ENCODE measurements around the gene RNF31. TPM values are rescaled to one million over a fixed set of nuclear protein-coding genes. Genes with fewer than 3 reads are reported as not detected.
A peak's percentile ranks its signal among the peaks of the same experiment; 100 is the strongest.

Gene RNF31
- total and polyA plus RNA-seq, 2 of the 13 experiments (the other 11 are each of a cell fraction or from before 2014, with no cell fraction given), result 48.2 to 86.8 TPM

GRCh38 chr14:24106672-24107271, 40.5 kb upstream of the RNF31 start (continued):
- TF ChIP-seq ZNF691 (CRISPR knock-in tag; IDR thresholded peaks at IDR 0.05; ENCODE audit: borderline replicate concordance, low read depth), result no peak
- TF ChIP-seq, protein P1, sequence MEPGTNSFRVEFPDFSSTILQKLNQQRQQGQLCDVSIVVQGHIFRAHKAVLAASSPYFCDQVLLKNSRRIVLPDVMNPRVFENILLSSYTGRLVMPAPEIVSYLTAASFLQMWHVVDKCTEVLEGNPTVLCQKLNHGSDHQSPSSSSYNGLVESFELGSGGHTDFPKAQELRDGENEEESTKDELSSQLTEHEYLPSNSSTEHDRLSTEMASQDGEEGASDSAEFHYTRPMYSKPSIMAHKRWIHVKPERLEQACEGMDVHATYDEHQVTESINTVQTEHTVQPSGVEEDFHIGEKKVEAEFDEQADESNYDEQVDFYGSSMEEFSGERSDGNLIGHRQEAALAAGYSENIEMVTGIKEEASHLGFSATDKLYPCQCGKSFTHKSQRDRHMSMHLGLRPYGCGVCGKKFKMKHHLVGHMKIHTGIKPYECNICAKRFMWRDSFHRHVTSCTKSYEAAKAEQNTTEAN (CRISPR knock-in tag; conservative IDR thresholded peaks at IDR 0.05), result no peak
- no peak for TF ChIP-seq REPIN1 (CRISPR knock-in tag; IDR thresholded peaks at IDR 0.05; ENCODE audit: borderline replicate concordance, low read depth)
- no peak for TF ChIP-seq ZNF367 (CRISPR knock-in tag; IDR thresholded peaks at IDR 0.05; ENCODE audit: borderline replicate concordance)
- TF ChIP-seq POLR2A (IDR thresholded peaks at IDR 0.05; ENCODE audit: insufficient read depth in 1 of 2, low read depth in 2 of 2, low read length in 2 of 2), result peak in 1 of 2 experiments; percentile 34; a peak in 1 of 4 replicates
- no peak for TF ChIP-seq ZNF737 (CRISPR knock-in tag; IDR thresholded peaks at IDR 0.05; ENCODE audit: borderline replicate concordance)
- no peak for TF ChIP-seq ZNF431 (CRISPR knock-in tag; IDR thresholded peaks at IDR 0.05; ENCODE audit: borderline replicate concordance, low read depth)
- TF ChIP-seq KAT2B (IDR thresholded peaks at IDR 0.05; ENCODE audit: borderline replicate concordance, low read depth, low read length), result no peak
- peak; percentile 85 for TF ChIP-seq SSRP1 (CRISPR knock-in tag; IDR thresholded peaks at IDR 0.05)
- TF ChIP-seq ZSCAN30 (CRISPR knock-in tag; IDR thresholded peaks at IDR 0.05), result 0 out of 2 replicates have a peak, but pooled peaks have one; percentile 56
- no peak for TF ChIP-seq PLRG1 (conservative IDR thresholded peaks at IDR 0.05)
- no peak for TF ChIP-seq ZNF101 (CRISPR knock-in tag; IDR thresholded peaks at IDR 0.05; ENCODE audit: borderline replicate concordance, low read depth)
- TF ChIP-seq NCOR1 (IDR thresholded peaks at IDR 0.05; ENCODE audit: borderline replicate concordance, low read length), result 0 out of 2 replicates have a peak, but pooled peaks have one; percentile 2
- TF ChIP-seq MAFK (conservative IDR thresholded peaks at IDR 0.05 in 1 of 2, IDR thresholded peaks at IDR 0.05 in 1 of 2; ENCODE audit: low read length in 2 of 2), result peak; percentile 97 to 98
- TF ChIP-seq, protein P2, sequence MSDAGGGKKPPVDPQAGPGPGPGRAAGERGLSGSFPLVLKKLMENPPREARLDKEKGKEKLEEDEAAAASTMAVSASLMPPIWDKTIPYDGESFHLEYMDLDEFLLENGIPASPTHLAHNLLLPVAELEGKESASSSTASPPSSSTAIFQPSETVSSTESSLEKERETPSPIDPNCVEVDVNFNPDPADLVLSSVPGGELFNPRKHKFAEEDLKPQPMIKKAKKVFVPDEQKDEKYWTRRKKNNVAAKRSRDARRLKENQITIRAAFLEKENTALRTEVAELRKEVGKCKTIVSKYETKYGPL (CRISPR knock-in tag; IDR thresholded peaks at IDR 0.05), result no peak
- TF ChIP-seq ZKSCAN8 (CRISPR knock-in tag; IDR thresholded peaks at IDR 0.05; ENCODE audit: borderline replicate concordance), result no peak
- no peak for TF ChIP-seq CBFB (CRISPR knock-in tag; IDR thresholded peaks at IDR 0.05)
- peak; percentile 43 for TF ChIP-seq RBM22 (optimal IDR thresholded peaks at IDR 0.05; ENCODE audit: low read length)
- TF ChIP-seq AGO2 (optimal IDR thresholded peaks at IDR 0.05; ENCODE audit: low read depth, low read length), result peak; percentile 42
- TF ChIP-seq MAFF (IDR thresholded peaks at IDR 0.05; ENCODE audit: low read depth, low read length), result peak; percentile 97
- no peak for TF ChIP-seq ZSCAN20 (CRISPR knock-in tag; IDR thresholded peaks at IDR 0.05; ENCODE audit: borderline replicate concordance)
- no peak for TF ChIP-seq ZSCAN12 (CRISPR knock-in tag; IDR thresholded peaks at IDR 0.05)
- no peak for TF ChIP-seq ZNF563 (CRISPR knock-in tag; IDR thresholded peaks at IDR 0.05)
- no peak for TF ChIP-seq SETDB1 (CRISPR knock-in tag; IDR thresholded peaks at IDR 0.05; ENCODE audit: borderline replicate concordance)
- no peak; the same call in 1 of the 2 replicates for TF ChIP-seq TCF12 (IDR thresholded peaks at IDR 0.05)
- 0 out of 2 replicates have a peak, but pooled peaks have one; percentile 12 for TF ChIP-seq TCF12 (CRISPR knock-in tag; IDR thresholded peaks at IDR 0.05)
- TF ChIP-seq, protein P3, sequence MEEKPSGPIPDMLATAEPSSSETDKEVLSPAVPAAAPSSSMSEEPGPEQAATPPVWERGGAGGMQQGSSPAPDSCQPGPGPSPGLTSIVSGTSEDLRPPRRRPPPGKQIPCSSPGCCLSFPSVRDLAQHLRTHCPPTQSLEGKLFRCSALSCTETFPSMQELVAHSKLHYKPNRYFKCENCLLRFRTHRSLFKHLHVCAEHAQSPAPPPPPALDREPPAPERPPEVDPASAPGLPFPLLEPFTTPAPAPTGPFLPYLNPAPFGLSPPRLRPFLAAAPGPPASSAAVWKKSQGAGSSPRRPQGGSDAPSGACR (CRISPR knock-in tag; IDR thresholded peaks at IDR 0.05), result 0 out of 2 replicates have a peak, but pooled peaks have one; percentile 44
- TF ChIP-seq RELA (CRISPR knock-in tag; IDR thresholded peaks at IDR 0.05), result 0 out of 2 replicates have a peak, but pooled peaks have one; percentile 4

All from HepG2 (cell line).